GM19238 (cell line): Measurements from ENCODE around the gene LAGE3.
"Not testable (repeated sequence)": the region's sequence is repeated elsewhere in the genome, so short reads cannot be mapped to it uniquely, and the experiment has no call there.

ENCODE experiments used
- DNase-seq: peaks from one replicate; pipeline ENCODE4 v3.0.0; 2011; ENCODE audit warnings: low spot score; ENCODE audit not compliant: insufficient read length

LAGE3 gene

DNA sequence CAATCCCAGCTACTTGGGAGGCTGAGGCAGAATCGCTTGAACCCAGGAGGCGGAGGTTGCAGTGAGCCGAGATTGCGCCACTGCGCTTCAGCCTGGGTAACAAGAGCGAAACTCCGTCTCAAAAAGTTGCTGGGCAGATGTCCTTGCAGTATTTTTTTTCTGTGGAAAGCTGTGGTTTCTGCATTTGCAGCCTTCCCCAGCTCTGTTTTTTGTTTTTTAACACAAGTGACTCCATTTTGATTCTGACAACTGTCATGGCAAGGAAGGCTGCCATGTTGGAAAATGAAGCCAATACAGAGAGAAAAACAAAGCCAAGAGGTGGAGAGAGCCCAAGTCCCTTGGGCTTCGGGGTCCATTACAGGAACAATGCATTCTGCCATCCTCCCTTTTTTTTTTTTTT, 23.0 kb upstream of the LAGE3 start:
- no peak for DNase-seq

DNA sequence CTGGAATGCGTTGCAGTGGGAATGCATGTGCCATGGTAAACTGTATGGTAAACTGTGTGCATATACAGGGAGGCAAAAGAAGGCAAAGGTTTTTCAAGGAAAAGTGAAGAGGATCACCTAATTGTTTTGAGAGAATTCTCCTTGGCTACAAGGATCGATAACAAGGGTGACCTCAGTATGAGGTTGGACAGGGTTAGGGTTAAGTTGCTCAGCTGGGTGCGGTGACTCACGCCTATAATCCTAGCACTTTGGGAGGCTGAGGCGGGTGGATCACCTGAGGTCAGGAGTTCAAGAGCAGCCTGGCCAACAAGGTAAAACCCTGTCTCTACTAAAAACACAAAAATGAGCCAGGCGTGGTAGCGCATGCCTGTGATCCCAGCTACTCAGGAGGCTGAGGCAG, 22.3 kb upstream of the LAGE3 start:
- DNase-seq = not testable (repeated sequence)

GRCh38 chrX:154496591-154497137, 17.6 kb upstream of the LAGE3 start:
- DNase-seq = not testable (repeated sequence)

DNA sequence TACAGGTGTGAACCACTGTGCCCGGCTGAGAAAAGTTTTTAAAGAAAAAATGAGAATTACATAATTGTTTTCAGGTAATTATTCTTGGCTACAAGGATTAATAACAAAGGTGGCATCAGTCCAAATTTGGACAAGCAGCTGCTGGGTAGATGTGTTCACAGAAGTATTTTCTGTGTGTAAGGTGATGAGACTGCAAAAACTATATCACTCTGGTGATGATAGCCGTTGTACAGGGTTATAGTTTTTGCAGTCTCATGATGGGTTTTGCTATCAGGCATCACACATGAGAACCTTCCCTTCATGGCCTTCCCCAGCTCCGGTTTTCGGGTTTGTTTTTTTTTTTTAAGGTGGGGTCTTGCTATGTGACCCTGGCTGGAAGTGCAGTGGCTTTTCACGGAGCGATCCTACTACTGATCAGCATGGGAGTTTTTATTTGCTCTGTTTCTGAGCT, 16.4 kb upstream of the LAGE3 start:
- DNase-seq = no peak

DNA sequence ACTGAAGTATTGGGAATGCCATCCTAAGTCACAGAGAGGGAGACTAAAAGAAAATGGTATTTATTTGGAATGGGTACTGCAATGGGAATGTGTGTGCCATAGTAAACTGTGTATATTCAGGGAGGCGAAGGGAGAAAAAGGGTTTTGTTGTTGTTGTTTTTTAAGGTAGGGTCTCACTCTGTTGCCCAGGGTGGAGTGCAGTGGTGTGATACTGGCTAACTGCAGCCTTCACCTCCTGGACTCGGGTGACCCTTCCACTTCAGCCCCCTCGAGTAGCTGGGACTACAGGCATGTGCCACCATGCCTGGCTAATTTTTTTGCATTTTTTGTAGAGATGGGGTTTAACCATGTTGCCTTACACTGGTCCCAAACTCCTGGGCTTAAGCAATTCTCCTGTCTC, 15.6 kb upstream of the LAGE3 start:
- no peak for DNase-seq

DNA sequence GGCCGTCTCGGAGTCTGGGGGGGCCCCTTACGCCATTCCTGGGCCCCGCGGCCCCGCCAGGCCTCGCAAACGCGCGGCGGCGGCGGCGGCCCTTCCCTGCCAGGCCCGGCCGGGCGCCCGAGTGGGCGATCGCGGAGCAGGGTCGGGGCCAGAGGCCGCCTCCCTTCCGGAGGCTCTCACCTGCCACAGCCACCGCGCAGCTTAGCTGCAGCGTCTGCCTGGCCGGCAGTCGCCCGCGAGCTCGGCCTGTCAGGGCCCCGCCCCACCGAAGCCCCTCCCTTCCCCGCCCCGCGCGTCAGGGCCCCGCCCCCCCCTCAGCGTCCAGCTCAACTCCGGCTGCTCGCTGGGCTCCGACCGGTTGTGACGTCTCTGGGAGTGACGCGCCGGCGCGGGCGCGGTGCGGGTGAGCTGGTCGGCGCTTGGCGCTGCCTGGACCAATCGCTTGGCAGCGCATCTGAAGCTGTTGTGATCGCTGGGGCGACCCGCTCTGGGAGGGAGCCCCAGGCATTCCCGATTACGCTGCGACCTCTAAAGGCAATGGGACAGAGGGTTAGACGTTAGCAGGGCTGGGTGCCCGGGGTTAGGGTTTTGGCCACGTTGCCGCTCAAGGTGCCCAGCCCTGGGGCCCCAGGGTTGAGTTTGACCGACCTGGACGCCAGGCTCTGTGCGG, 11.5 kb upstream of the LAGE3 start, which contains the start of gene SLC10A3:
TSS of gene SLC10A3 (minus strand) at position 216 of the 670 bp plus-strand sequence. CDS start 1,689 bp downstream, outside the sequence.
- peak; percentile 89 for DNase-seq

DNA sequence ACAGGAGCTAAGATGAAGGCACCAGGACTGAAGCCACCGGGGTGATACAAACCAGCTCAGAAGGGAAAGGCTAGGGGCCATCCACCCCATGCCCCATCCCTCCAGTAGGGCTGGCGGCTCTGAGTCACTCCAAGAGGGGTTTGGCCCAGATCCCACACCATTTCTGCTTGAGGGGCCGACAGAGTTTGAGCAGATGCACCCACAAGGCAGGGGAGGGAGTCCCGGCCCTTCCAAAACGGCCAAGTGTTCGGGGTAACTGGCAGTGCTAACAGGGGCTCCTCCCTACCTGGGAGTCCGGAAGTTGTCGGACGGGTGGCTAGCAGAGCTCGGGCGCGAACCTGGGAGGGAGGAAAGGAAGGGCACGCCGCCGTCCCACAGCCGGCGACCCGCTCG, 10.9 kb upstream of the LAGE3 start:
- no peak for DNase-seq

DNA sequence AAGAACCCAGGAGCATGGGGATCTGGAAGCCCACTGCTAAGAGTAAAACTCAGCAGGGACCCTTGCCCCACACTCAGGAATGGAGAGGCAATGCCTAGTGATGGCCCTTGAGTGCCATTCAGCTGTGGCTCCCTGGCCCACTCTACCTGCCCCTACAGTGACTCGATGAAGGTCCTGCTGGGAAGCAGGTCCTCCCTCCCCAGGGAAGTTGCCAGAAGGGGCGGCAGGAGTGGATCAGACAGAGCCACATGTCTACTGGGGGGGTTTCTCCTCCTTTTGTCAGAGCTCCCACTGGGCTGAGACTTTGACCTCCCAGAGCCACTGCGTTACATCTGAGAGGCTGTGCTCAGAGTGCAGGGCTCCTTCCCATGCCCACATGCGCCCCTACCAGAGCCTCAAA, 10.1 kb upstream of the LAGE3 start:
- no peak for DNase-seq

- no peak for DNase-seq
These were observed 9.4 kb upstream of the LAGE3 start for GRCh38 chrX:154488336-154489075.

- DNase-seq = no peak
These were observed 8.6 kb upstream of the LAGE3 start for GRCh38 chrX:154487518-154488290.

DNA sequence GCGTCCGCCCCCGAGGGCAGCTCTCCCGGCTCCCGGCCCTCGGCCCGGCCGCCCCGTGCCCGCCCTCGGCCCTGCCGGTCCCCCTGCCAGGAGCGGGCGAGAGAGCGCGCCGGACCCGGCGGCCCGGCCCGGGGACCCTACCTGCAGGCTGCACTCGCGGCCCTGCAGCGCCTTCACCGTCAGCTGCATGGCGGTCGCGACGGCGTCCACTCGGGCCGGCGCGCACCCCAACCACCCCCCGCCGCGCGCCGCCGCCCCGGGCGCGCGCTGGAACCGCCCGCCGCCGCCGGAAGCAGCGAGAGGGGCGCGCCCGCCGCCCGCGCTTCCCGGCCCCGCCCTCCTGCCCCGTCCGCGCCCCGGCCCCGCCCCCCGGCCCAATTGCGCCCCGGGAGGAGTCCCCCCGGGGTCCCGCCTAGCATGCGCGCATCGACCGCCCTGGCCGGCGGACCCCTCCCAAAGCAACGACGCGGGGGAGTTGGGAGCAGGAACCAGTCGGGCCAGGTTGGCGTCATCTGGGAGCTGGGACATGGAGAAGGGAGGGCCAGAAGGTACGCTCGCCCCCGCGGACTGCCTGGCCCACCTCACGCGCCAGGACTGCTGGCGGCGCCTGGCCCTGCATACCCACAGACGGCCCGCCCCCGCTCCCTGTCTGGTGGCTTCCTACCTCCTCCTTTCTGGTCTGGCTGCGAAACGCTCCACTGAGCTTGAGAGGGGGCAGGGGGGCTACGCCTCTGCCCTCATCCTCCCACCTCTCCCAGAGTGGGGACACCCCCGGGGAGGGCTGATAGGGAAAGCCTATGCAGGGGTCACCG, 7.5 kb upstream of the LAGE3 start, which contains the start of gene UBL4A:
TSS of gene UBL4A (minus strand) at position 220 of the 812 bp plus-strand sequence. CDS start at position 189, 31 bp downstream.
- peak; percentile 62 for DNase-seq

- peak; percentile 39 for DNase-seq
These were observed 6.9 kb upstream of the LAGE3 start for GRCh38 chrX:154486052-154486395.

DNA sequence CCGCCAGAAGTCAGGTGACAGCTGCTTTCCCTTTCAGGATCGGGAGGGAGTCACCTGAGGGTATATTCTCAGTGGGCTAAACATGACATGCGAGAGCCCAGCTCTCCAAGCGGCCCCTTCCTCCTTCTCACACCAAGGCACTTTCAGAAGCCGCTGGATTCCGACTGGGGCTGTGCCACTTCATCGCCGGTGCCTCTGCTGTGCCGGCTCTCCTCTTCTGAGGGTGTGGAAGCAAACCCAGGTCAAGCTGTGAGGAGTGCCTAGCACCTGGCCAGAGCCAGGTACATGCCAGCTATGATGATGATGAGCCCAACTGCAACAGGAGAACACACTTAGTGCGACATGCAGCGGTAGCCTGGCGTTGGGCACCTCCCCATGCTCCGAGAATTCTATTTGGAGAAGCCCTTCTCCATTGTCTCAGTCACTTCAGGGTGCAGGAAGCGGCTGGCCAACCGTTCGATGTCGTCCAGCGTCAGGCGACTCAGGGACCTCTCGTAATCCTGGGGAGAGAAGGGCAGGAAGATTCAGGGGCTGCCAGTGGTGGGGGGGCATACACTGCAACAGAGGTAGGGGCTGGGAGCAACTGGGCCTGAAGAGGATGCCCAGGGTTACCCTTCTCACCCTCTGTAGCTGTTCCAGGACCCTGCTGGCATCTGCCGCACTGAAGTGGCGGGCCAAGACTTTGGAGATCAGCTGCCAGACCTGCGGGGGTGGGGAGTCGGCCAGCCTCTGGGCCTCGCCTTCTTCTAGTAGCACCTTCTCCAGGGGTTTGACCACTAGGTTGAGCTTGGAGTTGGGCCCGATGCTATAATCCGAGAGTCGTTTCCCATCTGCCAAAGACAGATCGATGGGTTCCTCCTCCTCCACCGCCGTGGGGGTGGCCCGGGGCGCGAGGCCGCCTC, 6.3 kb upstream of the LAGE3 start:
- DNase-seq = no peak

DNA sequence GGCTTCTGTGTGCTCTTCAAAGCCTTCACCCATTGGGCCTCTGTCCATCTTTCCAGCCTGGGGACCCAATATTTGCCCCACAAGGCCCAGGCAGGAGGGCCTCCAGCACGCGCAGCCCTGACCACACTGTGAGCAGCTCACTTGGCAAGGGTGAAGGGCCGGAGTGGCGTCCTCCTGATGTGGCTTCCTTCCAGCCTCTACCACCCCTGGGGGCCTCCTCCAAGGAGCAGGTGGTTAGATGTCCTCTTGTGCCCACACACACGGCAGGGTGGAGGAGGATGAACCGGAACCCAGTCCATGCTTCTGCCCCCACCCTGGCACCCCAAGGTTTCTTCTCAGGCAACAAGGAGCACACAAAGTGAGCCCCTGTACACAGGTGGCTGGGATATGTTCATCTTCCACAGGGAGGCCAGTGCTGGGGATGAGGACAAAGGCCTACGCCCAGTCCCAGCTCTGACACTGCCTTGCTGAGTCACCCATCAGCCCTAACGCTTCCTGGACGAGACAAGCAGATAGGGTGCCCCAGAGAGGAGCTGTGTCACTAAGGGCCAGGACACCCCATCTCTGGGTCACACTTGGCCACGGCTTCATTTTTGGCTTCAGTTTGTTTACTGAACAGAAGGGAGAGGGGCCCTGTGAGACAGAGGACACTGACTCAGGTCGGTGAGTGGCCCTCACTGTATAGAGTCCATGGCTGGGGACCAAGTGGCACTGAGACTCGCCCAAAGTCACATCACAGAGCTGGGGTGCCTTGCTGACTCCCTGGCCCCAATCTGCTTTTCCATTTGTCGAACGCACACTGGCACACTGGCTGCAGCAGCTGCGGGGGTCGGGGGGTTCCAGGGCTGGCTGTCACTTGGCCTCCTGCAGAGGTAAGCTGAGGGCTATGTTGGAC, 5.4 kb upstream of the LAGE3 start:
- no peak for DNase-seq

DNA sequence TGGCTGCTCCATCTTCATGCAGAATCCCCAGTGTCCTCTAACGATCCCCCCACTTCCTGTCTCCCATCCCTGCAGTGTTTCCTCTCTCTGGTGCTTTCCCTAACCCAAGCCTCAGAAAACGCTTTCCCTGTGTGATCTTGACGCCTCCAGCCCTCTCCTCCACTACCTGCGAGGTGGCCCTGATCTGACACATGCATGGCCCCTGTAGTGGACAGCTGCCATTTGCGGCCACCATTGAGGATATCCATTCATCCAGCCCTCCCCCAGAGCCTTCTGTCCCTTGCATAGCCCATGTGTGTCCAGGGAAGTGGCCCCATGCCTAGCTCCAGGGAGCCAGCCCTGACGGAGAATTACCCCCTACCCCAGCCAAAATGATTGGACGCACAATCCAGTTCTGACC, 4.2 kb upstream of the LAGE3 start:
- no peak for DNase-seq

- no peak for DNase-seq
These were observed 3.7 kb upstream of the LAGE3 start for GRCh38 chrX:154482786-154483185.

DNA sequence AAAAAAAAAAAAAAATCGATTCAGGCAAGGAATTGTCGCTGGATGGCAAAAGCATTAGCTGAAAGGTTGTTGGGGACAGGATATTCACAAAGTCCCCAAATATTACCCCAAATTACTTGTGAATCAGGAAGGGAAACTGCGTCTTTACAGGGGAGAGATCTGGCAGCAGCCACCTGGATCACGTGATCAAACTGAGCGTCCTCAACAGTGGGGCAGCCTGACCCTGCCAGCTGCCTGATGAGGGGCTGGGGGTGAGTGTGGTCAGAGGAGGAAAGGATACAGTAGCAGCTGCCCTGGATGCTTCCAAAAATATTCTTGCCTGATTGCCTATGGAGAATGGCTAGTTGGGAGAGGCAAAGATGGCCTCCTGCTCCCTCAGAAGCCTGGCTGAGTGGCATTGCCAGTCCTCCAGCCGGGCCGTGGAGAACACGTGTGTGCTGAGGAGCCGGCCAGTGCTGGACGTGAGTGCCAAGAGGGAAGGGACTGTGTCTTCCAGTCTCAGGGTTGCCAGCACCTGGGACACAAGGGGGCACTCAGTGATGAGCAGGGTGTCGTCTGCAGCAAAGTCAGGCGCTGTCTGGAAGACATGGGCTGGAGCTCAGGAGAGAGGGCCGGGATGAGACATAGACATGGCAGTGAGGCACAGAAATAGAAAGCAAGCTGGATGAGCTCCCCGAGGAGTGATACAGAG, 3.0 kb upstream of the LAGE3 start:
- no peak for DNase-seq

DNA sequence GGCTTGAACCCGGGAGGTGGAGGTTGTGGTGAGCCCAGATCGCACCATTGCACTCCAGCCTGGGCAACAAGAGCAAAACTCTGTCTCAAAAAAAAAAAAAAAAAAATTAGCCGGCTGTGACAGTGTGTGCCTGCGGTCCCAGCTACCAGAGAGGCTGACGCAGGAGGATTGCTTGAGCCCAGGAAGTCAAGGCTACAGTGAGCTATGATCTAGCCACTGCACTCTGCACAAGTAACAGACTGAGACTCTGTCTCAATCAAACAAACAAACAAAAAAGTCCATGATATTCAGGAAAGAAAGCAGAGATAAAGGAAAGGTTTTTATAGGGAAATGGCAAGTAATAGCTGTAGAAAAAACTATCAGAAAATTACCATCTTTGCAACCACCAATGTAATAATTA, 2.1 kb upstream of the LAGE3 start:
- no peak for DNase-seq
